NCI-H2227 (cell line): ENCODE measurements around the gene CST3.
"Not testable (repeated sequence)": the region's sequence is repeated elsewhere in the genome, so short reads cannot be mapped to it uniquely, and the experiment has no call there.

Source experiments
- DNase-seq: peaks from one replicate; lab custom pipeline; 2025; ENCODE audit not compliant: unreplicated experiment; lab: John Stamatoyannopoulos, UW

The CST3 gene

GRCh38 chr20:23644164-23644563 is 6.4 kb upstream of the CST3 start:
- DNase-seq = no peak

GRCh38 chr20:23643659-23644058 is 5.9 kb upstream of the CST3 start:
- no peak for DNase-seq

GRCh38 chr20:23641936-23642751 is 4.4 kb upstream of the CST3 start:
- DNase-seq = no peak

- no peak for DNase-seq
These were observed 3.2 kb upstream of the CST3 start for GRCh38 chr20:23640671-23641667.

- DNase-seq = no peak
These were observed 2.4 kb upstream of the CST3 start for GRCh38 chr20:23640018-23640601.

- no peak for DNase-seq
These were observed 1.8 kb upstream of the CST3 start for GRCh38 chr20:23639490-23639958.

- DNase-seq = no peak
These were observed 554 bp upstream of the CST3 start for GRCh38 chr20:23638309-23638708.

GRCh38 chr20:23636908-23637281 is 860 bp downstream of the CST3 start:
- DNase-seq = no peak

- DNase-seq = no peak
These were observed 1.4 kb downstream of the CST3 start for GRCh38 chr20:23636182-23636907.

- not testable (repeated sequence) for DNase-seq
These were observed 2.0 kb downstream of the CST3 start for GRCh38 chr20:23635768-23636090.

GRCh38 chr20:23634985-23635767 is 2.6 kb downstream of the CST3 start:
- DNase-seq = no peak

- DNase-seq = no peak
These were observed 3.5 kb downstream of the CST3 start for GRCh38 chr20:23634044-23634801.

- DNase-seq = no peak
These were observed 4.8 kb downstream of the CST3 start for GRCh38 chr20:23632711-23633573.

GRCh38 chr20:23631981-23632710 is 5.6 kb downstream of the CST3 start:
- no peak for DNase-seq

GRCh38 chr20:23631226-23631822 is 6.4 kb downstream of the CST3 start:
- DNase-seq = no peak

GRCh38 chr20:23630392-23630849 is 7.3 kb downstream of the CST3 start:
- no peak for DNase-seq
